ENCODE results near the gene CNOT9.

- TF ChIP-seq EZH2 (optimal IDR thresholded peaks at IDR 0.05; ENCODE audit: low read depth, low read length) (no peak), CTCF (IDR thresholded peaks at IDR 0.05; ENCODE audit: low read length) (no peak)
Observed at GRCh38 chr2:218523651-218524050, 45.0 kb upstream of the CNOT9 start.

Measured in MM.1S (cell line).